ENCODE data around the gene NASP. TPM values are rescaled to one million over a fixed set of nuclear protein-coding genes. Genes with fewer than 3 reads are reported as not detected.

Gene NASP
- total and polyA plus RNA-seq, 2 donors (not counting 3 experiments of a cell fraction or from before 2014, with no cell fraction given) = 101 to 149 TPM

DNA sequence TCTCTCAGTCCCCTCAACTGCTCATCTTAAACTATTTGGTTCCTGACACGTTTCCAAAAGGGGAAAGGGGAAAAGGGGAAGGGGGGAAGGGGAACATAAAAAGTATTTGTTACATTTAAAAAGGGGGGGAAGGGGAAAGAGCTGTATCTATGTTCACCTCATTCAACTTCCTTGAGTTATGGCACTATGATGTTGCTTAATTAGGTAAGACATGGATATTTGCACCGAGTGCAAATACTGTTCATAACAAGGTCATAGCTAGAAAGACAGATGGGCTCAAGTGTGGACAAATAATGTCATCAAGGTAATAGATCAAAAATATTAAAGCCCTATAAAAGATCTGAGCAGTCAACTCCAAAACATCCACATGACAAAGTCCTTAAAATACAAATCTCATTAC lies 76.5 kb downstream of the NASP start:
- ChIA-PET CTCF (interaction anchor here (1.2 to 1.6 kb wide), 2 partner anchors 10 to 20 kb away, joined by 3 to 4 read pairs; no protein-coding TSS in a partner anchor), POLR2A (no interaction called here)
- no peaks in the 10 kb centered on the region for H3K4me1 ChIP-seq (ENCODE audit: control insufficient read depth, extremely low read depth, insufficient read depth, low read length)
- DNase-seq (ENCODE audit: low read depth, low spot score) (no peak), FAIRE-seq (no peak)
- peaks cover 9% of the 10 kb centered on the region for H4K20me1 ChIP-seq (replicated peaks; ENCODE audit: control insufficient read depth, extremely low read depth, insufficient read depth, low read length)
- no peaks in the 10 kb centered on the region for H3K9me3 ChIP-seq (replicated peaks; ENCODE audit: control insufficient read depth, insufficient read depth, low read length)
- H3K27me3 ChIP-seq (ENCODE audit: control insufficient read depth in 2 of 2, insufficient read depth in 2 of 2, low read length in 2 of 2) = no peaks in the 10 kb centered on the region
- dilution Hi-C loops (cut with MboI; ENCODE audit: extremely low pct_ligation_motif_present, low sequenced_read_pairs) (no loop called here), intact Hi-C loops (cut with micrococcal nuclease) (no loop called here)
- H3K4me3 ChIP-seq (replicated peaks in 1 of 3; ENCODE audit: insufficient read depth in 1 of 3, low read depth in 1 of 3, low read length in 3 of 3) = no peak overlapping the region
- H3K4me2 ChIP-seq (ENCODE audit: insufficient read depth, low read length) = no peak overlapping the region
- H3K36me3 ChIP-seq (ENCODE audit: control insufficient read depth in 2 of 2, extremely low read depth in 1 of 2, insufficient read depth in 2 of 2, low read length in 2 of 2) = peaks cover 9 to 16% of the 10 kb centered on the region in 2 experiments
- H3K9ac ChIP-seq (replicated peaks; ENCODE audit: extremely low read depth, insufficient read depth, low read length) = no peak overlapping the region
- BruUV-seq (replicated peaks) = no TSS peak
- peaks cover 50% of the 10 kb centered on the region for H3K79me2 ChIP-seq (ENCODE audit: control insufficient read depth, insufficient read depth, low read length)
- no peak overlapping the region for H3K27ac ChIP-seq (ENCODE audit: insufficient read depth, low read depth, low read length)
- H2AFZ ChIP-seq (ENCODE audit: low read depth, low read length) = no peak overlapping the region
- TF ChIP-seq EZH2 (IDR thresholded peaks at IDR 0.05; ENCODE audit: borderline replicate concordance, low read depth, low read length, severe bottlenecking) = no peak
- no peak for TF ChIP-seq POLR2AphosphoS5 (IDR thresholded peaks at IDR 0.05; ENCODE audit: insufficient read depth, low read depth, low read length)
- TF ChIP-seq, protein P1, sequence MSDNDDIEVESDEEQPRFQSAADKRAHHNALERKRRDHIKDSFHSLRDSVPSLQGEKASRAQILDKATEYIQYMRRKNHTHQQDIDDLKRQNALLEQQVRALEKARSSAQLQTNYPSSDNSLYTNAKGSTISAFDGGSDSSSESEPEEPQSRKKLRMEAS (IDR thresholded peaks at IDR 0.05; ENCODE audit: insufficient read depth, insufficient read length) = no peak
- TF ChIP-seq, protein P2, sequence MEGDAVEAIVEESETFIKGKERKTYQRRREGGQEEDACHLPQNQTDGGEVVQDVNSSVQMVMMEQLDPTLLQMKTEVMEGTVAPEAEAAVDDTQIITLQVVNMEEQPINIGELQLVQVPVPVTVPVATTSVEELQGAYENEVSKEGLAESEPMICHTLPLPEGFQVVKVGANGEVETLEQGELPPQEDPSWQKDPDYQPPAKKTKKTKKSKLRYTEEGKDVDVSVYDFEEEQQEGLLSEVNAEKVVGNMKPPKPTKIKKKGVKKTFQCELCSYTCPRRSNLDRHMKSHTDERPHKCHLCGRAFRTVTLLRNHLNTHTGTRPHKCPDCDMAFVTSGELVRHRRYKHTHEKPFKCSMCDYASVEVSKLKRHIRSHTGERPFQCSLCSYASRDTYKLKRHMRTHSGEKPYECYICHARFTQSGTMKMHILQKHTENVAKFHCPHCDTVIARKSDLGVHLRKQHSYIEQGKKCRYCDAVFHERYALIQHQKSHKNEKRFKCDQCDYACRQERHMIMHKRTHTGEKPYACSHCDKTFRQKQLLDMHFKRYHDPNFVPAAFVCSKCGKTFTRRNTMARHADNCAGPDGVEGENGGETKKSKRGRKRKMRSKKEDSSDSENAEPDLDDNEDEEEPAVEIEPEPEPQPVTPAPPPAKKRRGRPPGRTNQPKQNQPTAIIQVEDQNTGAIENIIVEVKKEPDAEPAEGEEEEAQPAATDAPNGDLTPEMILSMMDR (IDR thresholded peaks at IDR 0.05; ENCODE audit: extremely low read depth in 1 of 2, insufficient read depth in 1 of 2, low read depth in 1 of 2, low read length in 2 of 2) = no peak
- TF ChIP-seq FOS (IDR thresholded peaks at IDR 0.05; ENCODE audit: borderline replicate concordance, insufficient read depth, low read length) = no peak
- TF ChIP-seq GATA2 (IDR thresholded peaks at IDR 0.05; ENCODE audit: insufficient read depth, insufficient read length, low read depth, low read length) = no peak
- no peak for TF ChIP-seq JUN (IDR thresholded peaks at IDR 0.05; ENCODE audit: borderline replicate concordance, insufficient read depth, insufficient read length, low read depth)
- no peak for TF ChIP-seq POLR2A (IDR thresholded peaks at IDR 0.05; ENCODE audit: low read depth, low read length)
- TF ChIP-seq MYC (IDR thresholded peaks at IDR 0.05; ENCODE audit: low read depth, low read length) = no peak
- no peaks in the 10 kb centered on the region for H3K9me1 ChIP-seq (replicated peaks; ENCODE audit: control insufficient read depth, extremely low read depth, insufficient read depth, low read length)

Measured in endothelial cell of umbilical vein (primary cell).